PC-9 (cell line): ENCODE data around the gene TRPM1. TPM values are rescaled to one million over a fixed set of nuclear protein-coding genes. Genes with fewer than 3 reads are reported as not detected.

Source experiments
- BruUV-seq: library from RNA; stranded (reverse); fragments of 400-500 nt; replicated peaks from 2 replicates; lab custom pipeline; 2021; lab: Mats Ljungman, UMichigan
- CTCF ChIA-PET: fragments of 300-600 bp; sonication (Branson Sonifier 250); formaldehyde crosslinking; loops from one replicate; lab custom pipeline; 2022; ENCODE audit warnings: antibody characterized with exemption; lab: Charles Lee
- POLR2A ChIA-PET: fragments of 300-600 bp; sonication (Branson Sonifier 250); formaldehyde crosslinking; loops from one replicate; lab custom pipeline; 2022; ENCODE audit warnings: antibody characterized with exemption; ENCODE audit not compliant: unreplicated experiment; lab: Charles Lee
- DNase-seq, 2 experiments: peaks; one replicate each; pipeline versions ENCODE4 v3.0.0 to v3.0.0-alpha.2; 2015 to 2022; ENCODE audit warnings: mixed read lengths in 1 of 2
- H2AFZ ChIP-seq: fragments of 200-600 bp; sonication (generic); 2 replicates; pipeline ENCODE4 v1.8.1; 2017; ENCODE audit warnings: antibody characterized with exemption
- H3F3A ChIP-seq: fragments of 200-600 bp; sonication (generic); 2 replicates; pipeline ENCODE4 v1.8.1; 2017; ENCODE audit warnings: antibody characterized with exemption, mild to moderate bottlenecking, low read depth; ENCODE audit not compliant: insufficient read depth
- H3K27ac ChIP-seq: fragments of 200-600 bp; sonication (generic); 2 replicates; pipeline ENCODE4 v1.6.1; 2016; ENCODE audit warnings: mixed run types
- H3K27me3 ChIP-seq: fragments of 200-600 bp; sonication (generic); 2 replicates; pipeline ENCODE4 v1.6.1; 2016; ENCODE audit warnings: low read depth, mixed run types; ENCODE audit not compliant: insufficient read depth
- H3K36me3 ChIP-seq: fragments of 200-600 bp; sonication (generic); 2 replicates; pipeline ENCODE4 v1.6.1; 2016; ENCODE audit warnings: low read depth, mixed run types
- H3K4me1 ChIP-seq: fragments of 200-600 bp; sonication (generic); replicated peaks from 2 replicates; pipeline ENCODE4 v1.6.1; 2016; ENCODE audit warnings: mixed run types; ENCODE audit not compliant: insufficient read depth
- H3K4me2 ChIP-seq: fragments of 200-600 bp; sonication (generic); 2 replicates; pipeline ENCODE4 v1.6.1; 2017; ENCODE audit warnings: mixed run types
- H3K4me3 ChIP-seq: fragments of 200-600 bp; sonication (generic); 2 replicates; pipeline ENCODE4 v1.6.1; 2016; ENCODE audit warnings: mixed run types
- H3K79me2 ChIP-seq: fragments of 200-600 bp; sonication (generic); 2 replicates; pipeline ENCODE4 v1.6.1; 2017; ENCODE audit warnings: low read depth, mixed run types
- H3K9me2 ChIP-seq: fragments of 200-600 bp; sonication (generic); 2 replicates; pipeline ENCODE4 v1.8.1; 2017; ENCODE audit warnings: mild to moderate bottlenecking; ENCODE audit not compliant: insufficient read depth
- H3K9me3 ChIP-seq: fragments of 200-600 bp; sonication (generic); 2 replicates; pipeline ENCODE4 v1.8.1; 2016; ENCODE audit warnings: low read depth; ENCODE audit not compliant: insufficient read depth
- H4K20me1 ChIP-seq: fragments of 200-600 bp; sonication (generic); 2 replicates; pipeline ENCODE4 v1.8.1; 2017; ENCODE audit not compliant: insufficient read depth
- EZH2 ChIP-seq: fragments of 200-600 bp; sonication (generic); IDR thresholded peaks from 2 replicates; pipeline ENCODE4 v1.8.0; 2017; ENCODE audit warnings: antibody characterized with exemption, low read depth
- intact Hi-C: fragments of 100-400 bp; cut with micrococcal nuclease; formaldehyde crosslinking; loops from one replicate; pipeline ENCODE4 v1.10.0; 2022; ENCODE audit not compliant: unreplicated experiment
- total RNA-seq: library from RNA; stranded (reverse); gene quantifications from 2 replicates; pipeline ENCODE4 v1.2.3, GENCODE V29; 2021
- TF ChIP-seq, protein P1 (sequence below): fragments of 200-600 bp; sonication (generic); conservative IDR thresholded peaks from 2 replicates; pipeline ENCODE4 v1.6.1; 2017; ENCODE audit warnings: mixed run types, antibody characterized with exemption, mild to moderate bottlenecking, moderate library complexity

TRPM1 gene
- total RNA-seq, 1 experiment from 2014 or later: not detected

DNA sequence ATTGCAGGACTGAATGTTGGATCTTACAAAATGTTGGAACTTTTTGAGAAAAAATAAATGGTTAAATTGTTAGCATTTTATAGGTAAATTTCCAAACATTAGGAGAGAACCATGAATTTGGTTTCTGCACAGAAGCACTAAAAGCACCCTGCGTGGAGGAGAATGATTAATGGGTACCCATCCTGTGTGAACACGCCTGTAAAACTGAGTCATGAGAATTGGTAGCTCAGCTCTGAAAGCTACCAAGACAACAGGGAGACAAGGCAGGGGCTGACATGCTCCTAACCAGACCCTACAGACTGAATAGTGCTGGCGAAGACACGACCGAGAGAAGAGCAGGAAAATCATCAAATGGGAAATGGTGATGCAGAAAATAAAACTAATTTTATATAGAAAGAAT, 77.7 kb downstream of the TRPM1 start:
- H3K4me1 ChIP-seq: no peaks in the 10 kb centered on the region
- BruUV-seq: no TSS peak

DNA sequence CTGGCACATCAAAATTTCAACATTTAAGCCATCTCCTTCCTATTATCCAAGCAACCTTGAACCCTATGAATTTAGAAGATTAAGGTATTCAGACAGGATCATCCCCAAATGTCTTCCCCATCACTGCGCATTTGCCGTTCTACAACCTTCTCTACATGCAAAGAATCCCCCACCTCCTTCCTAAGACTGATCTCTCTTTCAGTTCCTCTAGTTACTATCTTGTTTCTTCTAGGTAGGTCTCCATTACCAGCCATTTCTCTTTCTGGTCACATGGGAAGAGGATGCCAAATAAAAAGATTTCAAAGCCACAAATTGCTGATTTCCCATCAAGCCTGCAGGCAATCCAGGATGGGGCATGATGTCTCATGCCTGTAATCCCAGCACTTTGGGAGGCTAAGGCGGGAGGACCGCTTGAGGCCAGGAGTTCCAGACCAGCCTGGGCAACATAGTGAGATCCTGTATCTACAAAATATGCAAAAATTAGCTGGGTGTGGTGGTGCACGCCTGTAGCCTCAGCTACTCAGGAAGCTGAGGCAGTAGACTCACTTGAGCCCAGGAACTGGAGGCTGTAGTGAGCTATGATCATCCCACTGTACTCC, 80.4 kb downstream of the TRPM1 start:
- Histone ChIP-seq H3F3A (no peaks in the 10 kb centered on the region), H3K4me1 (no peaks in the 10 kb centered on the region), H3K27me3 (0 out of 2 replicates have a peak, but pooled peaks cover 10% of the 10 kb centered on the region), H3K9me3 (no peaks in the 10 kb centered on the region), H4K20me1 (no peaks in the 10 kb centered on the region), H3K79me2 (no peaks in the 10 kb centered on the region), H3K36me3 (no peaks in the 10 kb centered on the region), H3K27ac (no peak overlapping the region), H3K4me3 (no peak overlapping the region), H2AFZ (no peak overlapping the region), H3K4me2 (no peak overlapping the region), H3K9me2 (no peaks in the 10 kb centered on the region)
- no peak for TF ChIP-seq EZH2
- TF ChIP-seq, protein P1, sequence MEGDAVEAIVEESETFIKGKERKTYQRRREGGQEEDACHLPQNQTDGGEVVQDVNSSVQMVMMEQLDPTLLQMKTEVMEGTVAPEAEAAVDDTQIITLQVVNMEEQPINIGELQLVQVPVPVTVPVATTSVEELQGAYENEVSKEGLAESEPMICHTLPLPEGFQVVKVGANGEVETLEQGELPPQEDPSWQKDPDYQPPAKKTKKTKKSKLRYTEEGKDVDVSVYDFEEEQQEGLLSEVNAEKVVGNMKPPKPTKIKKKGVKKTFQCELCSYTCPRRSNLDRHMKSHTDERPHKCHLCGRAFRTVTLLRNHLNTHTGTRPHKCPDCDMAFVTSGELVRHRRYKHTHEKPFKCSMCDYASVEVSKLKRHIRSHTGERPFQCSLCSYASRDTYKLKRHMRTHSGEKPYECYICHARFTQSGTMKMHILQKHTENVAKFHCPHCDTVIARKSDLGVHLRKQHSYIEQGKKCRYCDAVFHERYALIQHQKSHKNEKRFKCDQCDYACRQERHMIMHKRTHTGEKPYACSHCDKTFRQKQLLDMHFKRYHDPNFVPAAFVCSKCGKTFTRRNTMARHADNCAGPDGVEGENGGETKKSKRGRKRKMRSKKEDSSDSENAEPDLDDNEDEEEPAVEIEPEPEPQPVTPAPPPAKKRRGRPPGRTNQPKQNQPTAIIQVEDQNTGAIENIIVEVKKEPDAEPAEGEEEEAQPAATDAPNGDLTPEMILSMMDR: no peak
- DNase-seq: no peak
- BruUV-seq: no TSS peak
- CTCF ChIA-PET: no interaction called here
- intact Hi-C loops: no loop called here
- POLR2A ChIA-PET: no interaction called here

More for the DNA sequence above, 77.7 kb downstream of the TRPM1 start:
- intact Hi-C loops: no loop called here
- H2AFZ ChIP-seq: no peak overlapping the region
- POLR2A ChIA-PET: no interaction called here
- H4K20me1 ChIP-seq: no peaks in the 10 kb centered on the region
- H3K4me2 ChIP-seq: no peak overlapping the region
- H3K36me3 ChIP-seq: no peaks in the 10 kb centered on the region
- no peaks in the 10 kb centered on the region for H3F3A ChIP-seq
- no peak for DNase-seq
- no peaks in the 10 kb centered on the region for H3K9me3 ChIP-seq
- H3K27ac ChIP-seq: no peak overlapping the region
- TF ChIP-seq EZH2: no peak
- TF ChIP-seq, protein P1: no peak
- peaks cover 10% of the 10 kb centered on the region; the same call in 1 of the 2 replicates for H3K27me3 ChIP-seq
- CTCF ChIA-PET: no interaction called here
- no peaks in the 10 kb centered on the region for H3K9me2 ChIP-seq
- H3K4me3 ChIP-seq: no peak overlapping the region
- H3K79me2 ChIP-seq: no peaks in the 10 kb centered on the region

DNA sequence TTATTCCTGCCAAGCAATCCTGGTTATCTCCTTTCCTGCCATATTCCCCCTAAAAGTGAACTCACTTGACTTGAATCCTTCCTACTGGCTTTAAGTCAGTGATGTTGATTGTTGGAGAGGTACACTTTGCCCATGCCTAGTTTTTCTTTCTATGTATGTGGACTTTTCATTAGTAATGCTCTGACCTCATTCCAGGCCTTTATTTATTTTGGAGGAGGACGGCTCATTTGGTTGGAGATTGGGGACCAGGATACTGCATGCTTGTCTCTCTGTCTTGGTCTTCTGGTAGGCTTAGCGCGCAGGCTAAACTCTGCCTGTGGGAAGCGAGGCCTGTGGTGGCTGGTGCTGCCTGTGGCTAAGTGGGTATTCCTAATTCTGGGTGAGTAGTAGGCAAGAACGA, 81.0 kb downstream of the TRPM1 start:
- DNase-seq: no peak
- Histone ChIP-seq H3K4me2 (no peak overlapping the region), H4K20me1 (no peaks in the 10 kb centered on the region), H3F3A (no peaks in the 10 kb centered on the region), H3K4me1 (no peaks in the 10 kb centered on the region), H3K27me3 (0 out of 2 replicates have a peak, but pooled peaks cover 10% of the 10 kb centered on the region), H2AFZ (no peak overlapping the region), H3K9me3 (no peaks in the 10 kb centered on the region), H3K79me2 (no peaks in the 10 kb centered on the region), H3K9me2 (no peaks in the 10 kb centered on the region), H3K36me3 (no peaks in the 10 kb centered on the region), H3K27ac (no peak overlapping the region), H3K4me3 (no peak overlapping the region)
- ChIA-PET CTCF (no interaction called here), POLR2A (no interaction called here)
- BruUV-seq: no TSS peak
- intact Hi-C loops: no loop called here
- TF ChIP-seq EZH2: no peak

DNA sequence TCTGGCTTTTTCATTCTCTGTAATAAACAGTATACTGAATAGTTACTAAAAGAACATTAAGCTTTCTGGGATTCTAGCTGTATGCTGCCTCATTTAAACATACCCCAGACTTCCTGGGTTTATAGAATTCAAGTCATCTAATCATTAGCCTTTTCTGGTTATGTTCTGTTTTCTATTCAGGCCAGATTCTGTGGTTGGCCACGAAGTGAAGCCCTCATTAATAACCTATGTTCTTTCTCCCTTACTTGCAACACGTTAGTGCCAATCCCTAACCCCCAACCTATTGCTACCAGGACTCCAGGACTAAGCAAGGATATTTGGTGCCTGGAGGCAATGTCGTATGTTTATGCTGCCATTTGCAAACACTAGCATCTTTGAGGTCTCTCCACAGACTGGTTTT, 81.5 kb downstream of the TRPM1 start:
- no TSS peak for BruUV-seq
- Histone ChIP-seq H3K4me3 (no peak overlapping the region), H3K9me3 (no peaks in the 10 kb centered on the region), H3K27me3 (0 out of 2 replicates have a peak, but pooled peaks cover 10% of the 10 kb centered on the region), H3K4me2 (no peak overlapping the region), H2AFZ (no peak overlapping the region), H3F3A (no peaks in the 10 kb centered on the region), H4K20me1 (no peaks in the 10 kb centered on the region), H3K36me3 (no peaks in the 10 kb centered on the region), H3K79me2 (no peaks in the 10 kb centered on the region), H3K4me1 (no peaks in the 10 kb centered on the region), H3K9me2 (no peaks in the 10 kb centered on the region), H3K27ac (no peak overlapping the region)
- ChIA-PET CTCF (no interaction called here), POLR2A (no interaction called here)
- intact Hi-C loops: no loop called here
- DNase-seq: no peak
- TF ChIP-seq, protein P1: no peak
- no peak for TF ChIP-seq EZH2
